ENCODE data around the gene NEDD4. TPM values are rescaled to one million over a fixed set of nuclear protein-coding genes. Genes with fewer than 3 reads are reported as not detected.
"Not testable (repeated sequence)": the region's sequence is repeated elsewhere in the genome, so short reads cannot be mapped to it uniquely, and the experiment has no call there.

NEDD4 gene
- polyA plus RNA-seq, 1 donor (not counting 4 experiments of a cell fraction or from before 2014, with no cell fraction given), result 24.3 TPM

- H3K4me2 ChIP-seq (ENCODE audit: control insufficient read depth, extremely low read depth, insufficient read depth, low read depth, low read length), result no peak overlapping the region
- no peaks in the 10 kb centered on the region for H3K9me3 ChIP-seq (ENCODE audit: control insufficient read depth, low read depth, low read length)
- no peaks in the 10 kb centered on the region for H3K27me3 ChIP-seq (ENCODE audit: control insufficient read depth, extremely low read depth, insufficient read depth, low read length)
- no peaks in the 10 kb centered on the region for H4K20me1 ChIP-seq (ENCODE audit: control insufficient read depth, extremely low read depth, insufficient read depth, low read length)
- DNase-seq (ENCODE audit: low read depth, low spot score) (no peak), FAIRE-seq (no peak)
- TF ChIP-seq CTCF (optimal IDR thresholded peaks at IDR 0.05 in 1 of 3, IDR thresholded peaks at IDR 0.05 in 1 of 3, conservative IDR thresholded peaks at IDR 0.05 in 1 of 3; ENCODE audit: extremely low read depth in 1 of 3, insufficient read depth in 2 of 3, low read length in 3 of 3), result no peak
- peaks cover 5% of the 10 kb centered on the region for H3K4me1 ChIP-seq (ENCODE audit: control insufficient read depth, extremely low read depth, insufficient read depth, low read length)
- no peak overlapping the region for H3K9ac ChIP-seq (ENCODE audit: control insufficient read depth, extremely low read depth, insufficient read depth, low read length)
- dilution Hi-C loops (cut with MboI; ENCODE audit: extremely low pct_ligation_motif_present, low sequenced_read_pairs), result no loop called here
- H2AFZ ChIP-seq (ENCODE audit: control insufficient read depth, low read length), result no peak overlapping the region
- H3K9me1 ChIP-seq (ENCODE audit: control insufficient read depth, extremely low read depth, insufficient read depth, low read length), result no peaks in the 10 kb centered on the region
- peaks cover 0 to 4% of the 10 kb centered on the region in 2 experiments for H3K36me3 ChIP-seq (ENCODE audit: control insufficient read depth in 2 of 2, extremely low read depth in 1 of 2, insufficient read depth in 2 of 2, low read length in 2 of 2)
- H3K79me2 ChIP-seq (ENCODE audit: control insufficient read depth, insufficient read depth, low read length), result no peaks in the 10 kb centered on the region
- no peak overlapping the region for H3K4me3 ChIP-seq (ENCODE audit: control insufficient read depth in 2 of 3, extremely low read depth in 1 of 3, insufficient read depth in 2 of 3, low read depth in 1 of 3, low read length in 3 of 3)
- no peak overlapping the region for H3K27ac ChIP-seq (ENCODE audit: control insufficient read depth, insufficient read depth, low read length)
Measured at GRCh38 chr15:55823699-55824340, 169.6 kb downstream of the NEDD4 start.

GRCh38 chr15:55823191-55823670 lies 170.2 kb downstream of the NEDD4 start:
- Histone ChIP-seq H3K27ac (ENCODE audit: control insufficient read depth, insufficient read depth, low read length) (no peak overlapping the region), H3K9me3 (ENCODE audit: control insufficient read depth, low read depth, low read length) (no peaks in the 10 kb centered on the region), H4K20me1 (ENCODE audit: control insufficient read depth, extremely low read depth, insufficient read depth, low read length) (no peaks in the 10 kb centered on the region), H3K9ac (ENCODE audit: control insufficient read depth, extremely low read depth, insufficient read depth, low read length) (no peak overlapping the region), H3K9me1 (ENCODE audit: control insufficient read depth, extremely low read depth, insufficient read depth, low read length) (no peaks in the 10 kb centered on the region), H3K4me2 (ENCODE audit: control insufficient read depth, extremely low read depth, insufficient read depth, low read depth, low read length) (no peak overlapping the region), H3K36me3 (ENCODE audit: control insufficient read depth in 2 of 2, extremely low read depth in 1 of 2, insufficient read depth in 2 of 2, low read length in 2 of 2) (peaks cover 0 to 4% of the 10 kb centered on the region in 2 experiments), H3K4me1 (ENCODE audit: control insufficient read depth, extremely low read depth, insufficient read depth, low read length) (peaks cover 5% of the 10 kb centered on the region), H3K4me3 (ENCODE audit: control insufficient read depth in 2 of 3, extremely low read depth in 1 of 3, insufficient read depth in 2 of 3, low read depth in 1 of 3, low read length in 3 of 3) (no peak overlapping the region), H3K79me2 (ENCODE audit: control insufficient read depth, insufficient read depth, low read length) (no peaks in the 10 kb centered on the region), H3K27me3 (ENCODE audit: control insufficient read depth, extremely low read depth, insufficient read depth, low read length) (no peaks in the 10 kb centered on the region), H2AFZ (ENCODE audit: control insufficient read depth, low read length) (no peak overlapping the region)
- FAIRE-seq (no peak), DNase-seq (ENCODE audit: low read depth, low spot score) (no peak)
- TF ChIP-seq CTCF (optimal IDR thresholded peaks at IDR 0.05 in 1 of 3, IDR thresholded peaks at IDR 0.05 in 1 of 3, conservative IDR thresholded peaks at IDR 0.05 in 1 of 3; ENCODE audit: extremely low read depth in 1 of 3, insufficient read depth in 2 of 3, low read length in 3 of 3) (no peak), EZH2 (IDR thresholded peaks at IDR 0.05; ENCODE audit: low read length) (no peak)
- dilution Hi-C loops (cut with MboI; ENCODE audit: extremely low pct_ligation_motif_present, low sequenced_read_pairs), result no loop called here

- H3K4me1 ChIP-seq (ENCODE audit: control insufficient read depth, extremely low read depth, insufficient read depth, low read length); DNase-seq (ENCODE audit: low read depth, low spot score); H3K9ac ChIP-seq (ENCODE audit: control insufficient read depth, extremely low read depth, insufficient read depth, low read length); H3K4me2 ChIP-seq (ENCODE audit: control insufficient read depth, extremely low read depth, insufficient read depth, low read depth, low read length); H3K9me3 ChIP-seq (ENCODE audit: control insufficient read depth, low read depth, low read length); dilution Hi-C loops (cut with MboI; ENCODE audit: extremely low pct_ligation_motif_present, low sequenced_read_pairs); H3K79me2 ChIP-seq (ENCODE audit: control insufficient read depth, insufficient read depth, low read length); H3K9me1 ChIP-seq (ENCODE audit: control insufficient read depth, extremely low read depth, insufficient read depth, low read length); FAIRE-seq; H2AFZ ChIP-seq (ENCODE audit: control insufficient read depth, low read length); H4K20me1 ChIP-seq (ENCODE audit: control insufficient read depth, extremely low read depth, insufficient read depth, low read length); H3K4me3 ChIP-seq (ENCODE audit: control insufficient read depth in 2 of 3, extremely low read depth in 1 of 3, insufficient read depth in 2 of 3, low read depth in 1 of 3, low read length in 3 of 3); H3K27ac ChIP-seq (ENCODE audit: control insufficient read depth, insufficient read depth, low read length); H3K27me3 ChIP-seq (ENCODE audit: control insufficient read depth, extremely low read depth, insufficient read depth, low read length); H3K36me3 ChIP-seq (ENCODE audit: control insufficient read depth in 2 of 2, extremely low read depth in 1 of 2, insufficient read depth in 2 of 2, low read length in 2 of 2): not testable (repeated sequence)
Measured at GRCh38 chr15:55821740-55822139, 171.7 kb downstream of the NEDD4 start.

Data from keratinocyte (primary cell).